HepG2 (cell line): Measurements from ENCODE around the gene IQGAP2. TPM values are rescaled to one million over a fixed set of nuclear protein-coding genes. Genes with fewer than 3 reads are reported as not detected.

Source experiments
- ATAC-seq: fragments of 200-7000 bp; cut with Tn5 transposase; 3 replicates; pipeline ENCODE4 v1.9.1; 2020; ENCODE audit warnings: mild to moderate bottlenecking, moderate library complexity
- BruUV-seq: library from RNA; stranded (reverse); fragments of 400-500 nt; replicated peaks from 2 replicates; lab custom pipeline; 2021; lab: Mats Ljungman, UMichigan
- CTCF ChIA-PET: fragments of 300-600 bp; formaldehyde crosslinking; extraction: SDS; loops from one replicate; lab custom pipeline; 2021; ENCODE audit warnings: low total read pairs, inconsistent platforms, low intra/inter-chr PET ratio; lab: Yijun Ruan, JAX
- POLR2A ChIA-PET: fragments of 350-600 bp; sonication (Branson Sonifier 250); formaldehyde crosslinking; loops from one replicate; lab custom pipeline; 2020; ENCODE audit warnings: antibody characterized with exemption, inconsistent platforms; lab: Yijun Ruan, JAX
- DNase-seq: peaks from one replicate; pipeline ENCODE4 v3.0.0-alpha.2; 2015; ENCODE audit warnings: low spot score
- FAIRE-seq: peaks from 3 replicates; lab custom pipeline; 2011; peaks lifted over from hg19 to GRCh38; lab: Jason Lieb, UNC
- H2AFZ ChIP-seq: one replicate; pipeline ENCODE4 v1.6.1; 2011; ENCODE audit warnings: low read length, inconsistent platforms
- H3K27ac ChIP-seq: fragments of 300-600 bp; 3 replicates; pipeline ENCODE4 v1.8.0; 2011; ENCODE audit warnings: mixed run types, mild to moderate bottlenecking, mixed read lengths, low read length, inconsistent platforms; ENCODE audit not compliant: insufficient read depth; ENCODE audit errors: extremely low read length
- H3K27me3 ChIP-seq, 2 experiments: fragments of 200-600 bp in 1 of 2; 2 replicates in 1 of 2; 3 replicates in 1 of 2; pipeline versions ENCODE4 v1.6.0 to v1.8.0; 2011; ENCODE audit warnings: low read length in 2 of 2, mild to moderate bottlenecking in 2 of 2, moderate library complexity in 2 of 2, inconsistent platforms in 1 of 2; ENCODE audit not compliant: insufficient read depth in 2 of 2, control insufficient read depth in 1 of 2
- H3K36me3 ChIP-seq, 2 experiments: fragments of 200-600 bp in 1 of 2; replicated peaks in 1 of 2; 2 replicates in 1 of 2; 3 replicates in 1 of 2; pipeline versions ENCODE4 v1.5.1 to v1.8.0; 2011; ENCODE audit warnings: low read length in 2 of 2, inconsistent platforms in 1 of 2; ENCODE audit not compliant: insufficient read depth in 2 of 2, control insufficient read depth in 1 of 2
- H3K4me1 ChIP-seq: 2 replicates; pipeline ENCODE4 v1.5.1; 2012; ENCODE audit warnings: low read length, inconsistent platforms; ENCODE audit not compliant: insufficient read depth
- H3K4me2 ChIP-seq: 2 replicates; pipeline ENCODE4 v1.6.0; 2011; ENCODE audit warnings: low read depth, low read length, inconsistent platforms
- H3K4me3 ChIP-seq, 3 experiments: fragments of 200-600 bp in 1 of 3; sonication (generic), shearing (Covaris generic) in 1 of 3; replicated peaks in 1 of 3; 2 replicates each; pipeline ENCODE4 v1.5.1; 2011 to 2016; ENCODE audit warnings: low read length in 3 of 3, inconsistent platforms in 2 of 3, low read depth in 2 of 3, mild to moderate bottlenecking in 2 of 3, control low read depth in 1 of 3, mixed read lengths in 1 of 3; ENCODE audit not compliant: insufficient read depth in 1 of 3
- H3K79me2 ChIP-seq: one replicate; pipeline ENCODE4 v1.6.1; 2011; ENCODE audit warnings: low read length, inconsistent platforms; ENCODE audit not compliant: insufficient read depth
- H3K9ac ChIP-seq: 2 replicates; pipeline ENCODE4 v1.6.0; 2011; ENCODE audit warnings: mild to moderate bottlenecking, low read depth, low read length, inconsistent platforms; ENCODE audit not compliant: insufficient read depth
- H3K9me3 ChIP-seq: 2 replicates; pipeline ENCODE4 v1.5.1; 2012; ENCODE audit warnings: mild to moderate bottlenecking, low read length
- H4K20me1 ChIP-seq: 2 replicates; pipeline ENCODE4 v1.6.0; 2011; ENCODE audit warnings: inconsistent platforms, mild to moderate bottlenecking, low read length, moderate library complexity; ENCODE audit not compliant: insufficient read depth
- ELF1 ChIP-seq: sonication (generic); formaldehyde crosslinking; IDR thresholded peaks from 2 replicates; pipeline ENCODE4 v1.4.0; 2020; ENCODE audit warnings: missing genetic modification reagents
- HDAC6 ChIP-seq: fragments of 200-600 bp; sonication (generic); IDR thresholded peaks from 2 replicates; pipeline ENCODE4 v1.7.0; 2017; ENCODE audit warnings: mild to moderate bottlenecking, antibody characterized with exemption, low read length, low read depth
- HNRNPUL1 ChIP-seq: fragments of 200-400 bp; formaldehyde crosslinking; IDR thresholded peaks from 2 replicates; pipeline ENCODE4 v1.6.1; 2017; ENCODE audit warnings: low read depth, mild to moderate bottlenecking, low read length, moderate library complexity
- KDM1A ChIP-seq: IDR thresholded peaks from 2 replicates; pipeline ENCODE4 v1.6.1; 2016; ENCODE audit warnings: missing compliant biosample characterization
- NFKB2 ChIP-seq: sonication (generic); formaldehyde crosslinking; IDR thresholded peaks from 2 replicates; pipeline ENCODE4 v1.4.0; 2020; ENCODE audit warnings: missing genetic modification reagents, borderline replicate concordance
- NR2C2 ChIP-seq: sonication (generic); formaldehyde crosslinking; IDR thresholded peaks from 2 replicates; pipeline ENCODE4 v1.4.0; 2020; ENCODE audit warnings: missing genetic modification reagents, mild to moderate bottlenecking, moderate library complexity, borderline replicate concordance
- SP1 ChIP-seq, 2 experiments: fragments of 450-650 bp in 1 of 2; sonication (generic) in 1 of 2; formaldehyde crosslinking in 1 of 2; IDR thresholded peaks; 2 replicates each; pipeline versions ENCODE4 v1.4.0 to v1.6.1; 2016 to 2020; ENCODE audit warnings: missing genetic modification reagents in 1 of 2
- SP140L ChIP-seq: sonication (generic); formaldehyde crosslinking; IDR thresholded peaks from 2 replicates; pipeline ENCODE4 v1.4.0; 2020; ENCODE audit warnings: missing genetic modification reagents, borderline replicate concordance
- TAF15 ChIP-seq: fragments of 200-400 bp; formaldehyde crosslinking; IDR thresholded peaks from one replicate; pipeline ENCODE4 v1.6.1; 2018; ENCODE audit warnings: mild to moderate bottlenecking, low read depth, low read length; ENCODE audit not compliant: poor library complexity, severe bottlenecking
- U2AF1 ChIP-seq: fragments of 200-400 bp; formaldehyde crosslinking; optimal IDR thresholded peaks from 2 replicates; pipeline ENCODE3; 2017; ENCODE audit warnings: mild to moderate bottlenecking, low read depth, low read length
- ZBTB3 ChIP-seq: sonication (generic); formaldehyde crosslinking; IDR thresholded peaks from 2 replicates; pipeline ENCODE4 v1.4.0; 2020; ENCODE audit warnings: low read depth, mild to moderate bottlenecking, moderate library complexity, missing genetic modification reagents, borderline replicate concordance
- ZKSCAN5 ChIP-seq: sonication (generic); formaldehyde crosslinking; IDR thresholded peaks from 2 replicates; pipeline ENCODE4 v1.5.1; 2020; ENCODE audit warnings: mild to moderate bottlenecking, missing genetic modification reagents
- ZNF256 ChIP-seq: sonication (generic); formaldehyde crosslinking; conservative IDR thresholded peaks from 2 replicates; pipeline ENCODE4 v1.4.0; 2020; ENCODE audit warnings: missing genetic modification reagents
- ZNF562 ChIP-seq: sonication (generic); formaldehyde crosslinking; IDR thresholded peaks from 2 replicates; pipeline ENCODE4 v1.8.0; 2022; ENCODE audit warnings: missing genetic modification reagents, borderline replicate concordance
- ZNF724P ChIP-seq: sonication (generic); formaldehyde crosslinking; IDR thresholded peaks from 2 replicates; pipeline ENCODE4 v1.8.0; 2022; ENCODE audit warnings: missing genetic modification reagents, borderline replicate concordance
- WGBS: methylation state at CpG from one replicate; pipeline ENCODE4 v1.1.6; 2017; ENCODE audit warnings: low lambda C conversion rate; 5-methylcytosine and 5-hydroxymethylcytosine counted together
- in situ Hi-C: cut with HindIII; loops from 2 replicates; pipeline ENCODE4 v1.10.0; 2017; ENCODE audit warnings: low pct_unique_long_range_greater_than_20kb; ENCODE audit not compliant: extremely low pct_ligation_motif_present
- intact Hi-C: fragments of 100-400 bp; cut with micrococcal nuclease; formaldehyde crosslinking; loops from one replicate; pipeline ENCODE4 v1.10.0; 2022; ENCODE audit not compliant: unreplicated experiment
- polyA plus RNA-seq, 8 experiments: library from polyadenylated mRNA; depleted of rRNA in 3 of 8; stranded (reverse) in 7 of 8; unstranded in 1 of 8; fragments of >200 nt; fragmentation: Illumina TruSeq in 4 of 8; extraction: Trizol in 4 of 8; gene quantifications; 2 replicates each; pipeline versions ENCODE4 v1.2.1 to v1.2.3, GENCODE V29; 2011 to 2016; ENCODE audit warnings: low read depth in 4 of 8, missing spikeins in 1 of 8, mixed read lengths in 1 of 8; ENCODE audit not compliant: insufficient read depth in 1 of 8
- total RNA-seq, 5 experiments: library from RNA; depleted of rRNA; stranded (reverse); fragments of >200 nt; fragmentation: Illumina TruSeq; extraction: Trizol; gene quantifications; 2 replicates each; pipeline ENCODE4 v1.2.3, GENCODE V29; 2016; ENCODE audit warnings: low read depth in 1 of 5
- TF ChIP-seq, protein P1 (sequence below): sonication (generic); formaldehyde crosslinking; conservative IDR thresholded peaks from 2 replicates; pipeline ENCODE4 v1.5.0; 2020; ENCODE audit warnings: missing genetic modification reagents
- TF ChIP-seq, protein P2 (sequence below): sonication (generic); formaldehyde crosslinking; IDR thresholded peaks from 2 replicates; pipeline ENCODE4 v1.8.1; 2022; ENCODE audit warnings: low read depth, mild to moderate bottlenecking, missing genetic modification reagents
- TF ChIP-seq, protein P3 (sequence below): sonication (generic); formaldehyde crosslinking; IDR thresholded peaks from 2 replicates; pipeline ENCODE4 v1.5.0; 2020; ENCODE audit warnings: mild to moderate bottlenecking, missing genetic modification reagents
- TF ChIP-seq, protein P4 (sequence below): sonication (generic); formaldehyde crosslinking; IDR thresholded peaks from 2 replicates; pipeline ENCODE4 v1.4.0; 2020; ENCODE audit warnings: missing genetic modification reagents, low read depth, mild to moderate bottlenecking, borderline replicate concordance

IQGAP2 gene
- total and polyA plus RNA-seq, 2 of the 13 experiments (the other 11 are each of a cell fraction or from before 2014, with no cell fraction given) = 35.2 to 83.3 TPM

DNA sequence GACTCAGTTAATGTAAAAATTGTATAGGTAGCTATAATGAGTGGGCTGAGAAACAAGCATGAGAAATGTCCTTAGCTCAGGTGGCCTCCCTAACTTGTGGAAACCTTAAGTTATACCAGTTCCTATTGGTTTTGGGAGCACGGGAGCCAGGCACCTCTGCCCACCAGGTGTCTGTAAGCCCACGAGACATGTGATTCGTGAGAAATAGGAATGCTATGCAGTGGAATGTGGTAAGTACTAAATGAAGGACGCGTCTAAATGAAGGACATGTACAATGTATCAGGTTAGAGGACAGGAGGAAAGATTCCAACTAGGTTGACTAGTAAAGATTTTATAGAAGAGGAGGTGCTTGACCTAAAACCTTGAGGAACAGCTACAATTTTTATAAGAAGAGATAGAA is 266.2 kb downstream of the IQGAP2 start:
- Histone ChIP-seq H3K4me1 (peaks cover 37% of the 10 kb centered on the region), H3K36me3 (peaks cover 5 to 32% of the 10 kb centered on the region in 2 experiments), H3K9me3 (no peaks in the 10 kb centered on the region), H3K79me2 (no peaks in the 10 kb centered on the region), H3K27me3 (no peaks in the 10 kb centered on the region), H2AFZ (no peak overlapping the region), H3K4me3 (no peak overlapping the region), H4K20me1 (no peaks in the 10 kb centered on the region), H3K9ac (no peak overlapping the region), H3K4me2 (no peak overlapping the region), H3K27ac (no peak overlapping the region)
- ChIA-PET CTCF (no interaction called here), POLR2A (interaction anchor here (0.5 kb wide), 1 partner anchor 152 kb away, joined by 5 read pairs; no protein-coding TSS in a partner anchor)
- DNase-seq (no peak), FAIRE-seq (no peak), ATAC-seq (no peak)
- no TSS peak for BruUV-seq
- intact Hi-C loops (no loop called here), in situ Hi-C loops (no loop called here)
- 98% methylated on average over 5 of the region's 5 CpGs for WGBS
- TF ChIP-seq, protein P1, sequence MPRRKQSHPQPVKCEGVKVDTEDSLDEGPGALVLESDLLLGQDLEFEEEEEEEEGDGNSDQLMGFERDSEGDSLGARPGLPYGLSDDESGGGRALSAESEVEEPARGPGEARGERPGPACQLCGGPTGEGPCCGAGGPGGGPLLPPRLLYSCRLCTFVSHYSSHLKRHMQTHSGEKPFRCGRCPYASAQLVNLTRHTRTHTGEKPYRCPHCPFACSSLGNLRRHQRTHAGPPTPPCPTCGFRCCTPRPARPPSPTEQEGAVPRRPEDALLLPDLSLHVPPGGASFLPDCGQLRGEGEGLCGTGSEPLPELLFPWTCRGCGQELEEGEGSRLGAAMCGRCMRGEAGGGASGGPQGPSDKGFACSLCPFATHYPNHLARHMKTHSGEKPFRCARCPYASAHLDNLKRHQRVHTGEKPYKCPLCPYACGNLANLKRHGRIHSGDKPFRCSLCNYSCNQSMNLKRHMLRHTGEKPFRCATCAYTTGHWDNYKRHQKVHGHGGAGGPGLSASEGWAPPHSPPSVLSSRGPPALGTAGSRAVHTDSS (CRISPR knock-in tag) = no peak
- TF ChIP-seq ZNF562 (CRISPR knock-in tag) (no peak), SP1 (IDR thresholded peaks at IDR 0.05) (no peak), SP1 (CRISPR knock-in tag; IDR thresholded peaks at IDR 0.05) (no peak), NFKB2 (CRISPR knock-in tag) (no peak), ZBTB3 (CRISPR knock-in tag) (no peak), HDAC6 (no peak), NR2C2 (no peak), ELF1 (no peak), U2AF1 (no peak), TAF15 (no peak), ZNF724P (no peak), ZKSCAN5 (CRISPR knock-in tag) (no peak), HNRNPUL1 (no peak), ZNF256 (CRISPR knock-in tag) (no peak), KDM1A (CRISPR knock-in tag) (no peak), SP140L (CRISPR knock-in tag) (no peak)
- TF ChIP-seq, protein P2, sequence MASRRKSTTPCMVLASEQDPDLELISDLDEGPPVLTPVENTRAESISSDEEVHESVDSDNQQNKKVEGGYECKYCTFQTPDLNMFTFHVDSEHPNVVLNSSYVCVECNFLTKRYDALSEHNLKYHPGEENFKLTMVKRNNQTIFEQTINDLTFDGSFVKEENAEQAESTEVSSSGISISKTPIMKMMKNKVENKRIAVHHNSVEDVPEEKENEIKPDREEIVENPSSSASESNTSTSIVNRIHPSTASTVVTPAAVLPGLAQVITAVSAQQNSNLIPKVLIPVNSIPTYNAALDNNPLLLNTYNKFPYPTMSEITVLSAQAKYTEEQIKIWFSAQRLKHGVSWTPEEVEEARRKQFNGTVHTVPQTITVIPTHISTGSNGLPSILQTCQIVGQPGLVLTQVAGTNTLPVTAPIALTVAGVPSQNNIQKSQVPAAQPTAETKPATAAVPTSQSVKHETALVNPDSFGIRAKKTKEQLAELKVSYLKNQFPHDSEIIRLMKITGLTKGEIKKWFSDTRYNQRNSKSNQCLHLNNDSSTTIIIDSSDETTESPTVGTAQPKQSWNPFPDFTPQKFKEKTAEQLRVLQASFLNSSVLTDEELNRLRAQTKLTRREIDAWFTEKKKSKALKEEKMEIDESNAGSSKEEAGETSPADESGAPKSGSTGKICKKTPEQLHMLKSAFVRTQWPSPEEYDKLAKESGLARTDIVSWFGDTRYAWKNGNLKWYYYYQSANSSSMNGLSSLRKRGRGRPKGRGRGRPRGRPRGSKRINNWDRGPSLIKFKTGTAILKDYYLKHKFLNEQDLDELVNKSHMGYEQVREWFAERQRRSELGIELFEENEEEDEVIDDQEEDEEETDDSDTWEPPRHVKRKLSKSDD (CRISPR knock-in tag) = no peak
- TF ChIP-seq, protein P3, sequence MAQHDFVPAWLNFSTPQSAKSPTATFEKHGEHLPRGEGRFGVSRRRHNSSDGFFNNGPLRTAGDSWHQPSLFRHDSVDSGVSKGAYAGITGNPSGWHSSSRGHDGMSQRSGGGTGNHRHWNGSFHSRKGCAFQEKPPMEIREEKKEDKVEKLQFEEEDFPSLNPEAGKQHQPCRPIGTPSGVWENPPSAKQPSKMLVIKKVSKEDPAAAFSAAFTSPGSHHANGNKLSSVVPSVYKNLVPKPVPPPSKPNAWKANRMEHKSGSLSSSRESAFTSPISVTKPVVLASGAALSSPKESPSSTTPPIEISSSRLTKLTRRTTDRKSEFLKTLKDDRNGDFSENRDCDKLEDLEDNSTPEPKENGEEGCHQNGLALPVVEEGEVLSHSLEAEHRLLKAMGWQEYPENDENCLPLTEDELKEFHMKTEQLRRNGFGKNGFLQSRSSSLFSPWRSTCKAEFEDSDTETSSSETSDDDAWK (CRISPR knock-in tag) = no peak
- TF ChIP-seq, protein P4, sequence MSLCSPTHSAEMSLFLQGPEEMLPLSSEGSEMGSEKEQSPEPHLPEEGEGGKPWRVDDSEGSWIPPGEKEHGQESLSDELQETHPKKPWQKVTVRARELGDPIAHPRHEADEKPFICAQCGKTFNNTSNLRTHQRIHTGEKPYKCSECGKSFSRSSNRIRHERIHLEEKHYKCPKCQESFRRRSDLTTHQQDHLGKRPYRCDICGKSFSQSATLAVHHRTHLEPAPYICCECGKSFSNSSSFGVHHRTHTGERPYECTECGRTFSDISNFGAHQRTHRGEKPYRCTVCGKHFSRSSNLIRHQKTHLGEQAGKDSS (CRISPR knock-in tag) = no peak
